GM13976 (cell line): ENCODE measurements around the gene CTSH.
"Not testable (repeated sequence)": the region's sequence is repeated elsewhere in the genome, so short reads cannot be mapped to it uniquely, and the experiment has no call there.

Experiments used
- DNase-seq: peaks from one replicate; pipeline ENCODE4 v3.0.0; 2012; ENCODE audit warnings: low spot score
- in situ Hi-C: fragments of 300-500 bp; cut with MboI; formaldehyde crosslinking; loops from one replicate; pipeline ENCODE4 v1.12.0; 2022; ENCODE audit warnings: low sequenced_read_pairs, mixed read lengths, inconsistent platforms; ENCODE audit not compliant: unreplicated experiment
- TF ChIP-seq, protein P1 (sequence below): IDR thresholded peaks from 2 replicates; pipeline ENCODE4 v1.5.1; 2012; ENCODE audit warnings: borderline replicate concordance, mild to moderate bottlenecking; ENCODE audit not compliant: insufficient read depth; ENCODE audit errors: extremely low read depth, missing control alignments, control extremely low read depth

The CTSH gene

GRCh38 chr15:78928616-78929093, 16.2 kb downstream of the CTSH start:
- TF ChIP-seq, protein P1, sequence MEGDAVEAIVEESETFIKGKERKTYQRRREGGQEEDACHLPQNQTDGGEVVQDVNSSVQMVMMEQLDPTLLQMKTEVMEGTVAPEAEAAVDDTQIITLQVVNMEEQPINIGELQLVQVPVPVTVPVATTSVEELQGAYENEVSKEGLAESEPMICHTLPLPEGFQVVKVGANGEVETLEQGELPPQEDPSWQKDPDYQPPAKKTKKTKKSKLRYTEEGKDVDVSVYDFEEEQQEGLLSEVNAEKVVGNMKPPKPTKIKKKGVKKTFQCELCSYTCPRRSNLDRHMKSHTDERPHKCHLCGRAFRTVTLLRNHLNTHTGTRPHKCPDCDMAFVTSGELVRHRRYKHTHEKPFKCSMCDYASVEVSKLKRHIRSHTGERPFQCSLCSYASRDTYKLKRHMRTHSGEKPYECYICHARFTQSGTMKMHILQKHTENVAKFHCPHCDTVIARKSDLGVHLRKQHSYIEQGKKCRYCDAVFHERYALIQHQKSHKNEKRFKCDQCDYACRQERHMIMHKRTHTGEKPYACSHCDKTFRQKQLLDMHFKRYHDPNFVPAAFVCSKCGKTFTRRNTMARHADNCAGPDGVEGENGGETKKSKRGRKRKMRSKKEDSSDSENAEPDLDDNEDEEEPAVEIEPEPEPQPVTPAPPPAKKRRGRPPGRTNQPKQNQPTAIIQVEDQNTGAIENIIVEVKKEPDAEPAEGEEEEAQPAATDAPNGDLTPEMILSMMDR = no peak
- no peak for DNase-seq
- in situ Hi-C loops = no loop called here

- DNase-seq, in situ Hi-C loops: not testable (repeated sequence)
These were observed 16.7 kb downstream of the CTSH start for GRCh38 chr15:78928176-78928575.

- no peak for DNase-seq
- in situ Hi-C loops = no loop called here
- TF ChIP-seq, protein P1 = no peak
These were observed 17.6 kb downstream of the CTSH start for GRCh38 chr15:78927077-78927790.

- TF ChIP-seq, protein P1 = no peak
- DNase-seq = no peak
- in situ Hi-C loops = no loop called here
These were observed 18.7 kb downstream of the CTSH start for GRCh38 chr15:78925956-78926743.

DNA sequence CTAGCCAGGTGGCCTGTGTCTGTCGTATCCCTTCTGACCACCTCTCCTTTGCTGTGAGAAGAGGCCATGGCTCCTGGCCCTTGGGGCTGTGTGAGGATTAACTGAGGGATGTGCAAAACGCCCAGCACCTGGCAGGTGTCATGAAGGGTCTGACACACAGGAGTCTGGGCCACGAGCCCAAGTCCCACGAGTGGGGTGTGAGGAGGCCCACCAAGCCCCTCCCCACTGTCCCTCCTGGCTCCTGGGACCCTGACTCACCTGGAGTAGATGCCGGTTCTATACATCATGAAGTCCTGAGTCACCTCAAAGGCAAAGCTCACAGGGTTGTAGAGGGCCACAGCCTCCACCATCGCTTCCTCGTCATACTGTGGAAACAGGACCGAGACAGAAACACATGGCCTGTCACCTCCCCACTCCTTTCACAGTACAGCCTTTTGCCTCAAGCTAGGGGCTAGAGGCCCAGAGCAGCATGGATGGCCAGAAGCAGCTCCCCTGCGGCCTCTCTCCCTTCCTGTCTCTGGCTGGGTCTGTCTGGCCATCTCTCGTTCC, 19.7 kb downstream of the CTSH start:
- in situ Hi-C loops = no loop called here
- DNase-seq = no peak
- TF ChIP-seq, protein P1 = no peak

DNA sequence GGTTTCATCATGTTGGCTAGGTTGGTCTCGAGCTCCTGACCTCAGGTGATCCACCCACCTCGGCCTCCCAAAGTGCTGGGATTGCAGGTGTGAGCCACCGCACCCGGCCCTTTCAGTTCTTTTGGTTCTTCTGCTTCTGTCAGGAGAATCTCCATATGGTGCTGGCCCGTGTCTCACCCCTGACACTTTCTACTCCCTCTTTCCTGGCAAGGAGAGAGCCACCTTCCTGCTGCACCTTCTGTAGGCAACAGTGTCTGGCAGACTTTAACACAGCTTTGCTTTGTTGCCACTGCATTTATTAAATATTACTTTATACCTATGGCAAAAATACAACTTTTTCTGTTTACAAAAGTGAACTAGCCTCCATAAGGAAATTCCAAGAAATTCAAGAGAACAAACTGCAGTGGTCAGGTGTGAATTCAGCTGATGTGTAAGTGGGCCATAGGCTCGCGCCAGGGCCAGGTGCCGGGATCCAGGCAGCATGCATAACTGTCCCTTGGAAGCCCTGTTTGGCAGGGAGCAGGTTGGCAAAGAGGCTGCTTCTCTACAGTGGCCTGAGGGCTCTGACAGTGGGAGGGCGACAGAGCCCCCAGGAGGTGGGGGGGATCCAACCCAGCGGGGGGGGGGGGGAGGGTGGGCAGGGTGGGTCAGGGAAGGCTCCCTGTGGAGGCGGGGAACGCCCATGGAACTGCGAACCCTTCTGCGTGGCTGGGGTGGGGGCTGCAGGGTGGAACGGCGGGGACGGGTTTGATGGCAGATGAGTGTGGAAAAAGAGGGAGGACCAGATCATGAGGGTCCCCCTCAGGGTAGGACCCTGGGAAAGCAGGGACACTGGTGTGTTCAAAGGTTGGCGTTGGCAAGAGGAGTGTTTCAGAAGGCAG, 21.1 kb downstream of the CTSH start:
- TF ChIP-seq, protein P1 = no peak
- no peak for DNase-seq
- in situ Hi-C loops = loop anchor here (5.0 kb wide), 1 partner anchor 104 kb away; no protein-coding TSS in a partner anchor
